B cell (primary cell): ENCODE measurements around the gene MAP1LC3B2. TPM values are rescaled to one million over a fixed set of nuclear protein-coding genes. Genes with fewer than 3 reads are reported as not detected.

Source experiments
- ATAC-seq: fragments of 200-7000 bp; cut with Tn5 transposase; one replicate; pipeline ENCODE4 v1.10.0; 2021; ENCODE audit warnings: low read depth, mild to moderate bottlenecking, moderate number of reproducible peaks, moderate library complexity
- CTCF ChIA-PET: fragments of 350-600 bp; sonication (Branson Sonifier 250); formaldehyde crosslinking; loops from one replicate; lab custom pipeline; 2021; ENCODE audit warnings: antibody characterized with exemption, inconsistent platforms; lab: Charles Lee
- POLR2A ChIA-PET: fragments of 350-600 bp; sonication (Branson Sonifier 250); formaldehyde crosslinking; loops from one replicate; lab custom pipeline; 2021; ENCODE audit warnings: antibody characterized with exemption; lab: Charles Lee
- DNase-seq: peaks from one replicate; pipeline ENCODE4 v3.0.0; 2013
- H2AFZ ChIP-seq: 2 replicates; pipeline ENCODE4 v1.6.1; 2012; ENCODE audit warnings: mild to moderate bottlenecking, low read depth, low read length; ENCODE audit not compliant: insufficient read depth, poor library complexity, severe bottlenecking
- H3K27ac ChIP-seq, 2 donors: 1 replicate in 1 of 2; 2 replicates in 1 of 2; pipeline ENCODE4 v1.5.1; 2012 to 2013; ENCODE audit warnings: low read length in 2 of 2, mild to moderate bottlenecking in 2 of 2, moderate library complexity in 1 of 2
- H3K27me3 ChIP-seq, 4 experiments: fragments of 200-600 bp in 1 of 4; sonication (generic) in 1 of 4; replicated peaks in 1 of 4; 1 replicate in 2 of 4; 2 replicates in 2 of 4; pipeline versions ENCODE4 v1.6.1 to v1.7.0; 2013 to 2016; ENCODE audit warnings: low read length in 3 of 4, mild to moderate bottlenecking in 2 of 4, mixed read lengths in 1 of 4, moderate library complexity in 1 of 4; ENCODE audit not compliant: insufficient read depth in 4 of 4, control insufficient read depth in 3 of 4; ENCODE audit errors: control extremely low read depth in 1 of 4
- H3K36me3 ChIP-seq, 2 experiments: replicated peaks in 1 of 2; 1 replicate in 1 of 2; 2 replicates in 1 of 2; pipeline versions ENCODE4 v1.6.1 to v1.7.1; 2013; ENCODE audit warnings: low read length in 1 of 2; ENCODE audit not compliant: insufficient read depth in 2 of 2, control insufficient read depth in 1 of 2; ENCODE audit errors: control extremely low read depth in 1 of 2, extremely low read depth in 1 of 2
- H3K4me1 ChIP-seq, 2 donors: fragments of 200-600 bp in 1 of 2; sonication (generic) in 1 of 2; 1 replicate in 1 of 2; 2 replicates in 1 of 2; pipeline versions ENCODE4 v1.5.1 to v1.6.1; 2013 to 2017; ENCODE audit warnings: low read length in 2 of 2; ENCODE audit not compliant: control insufficient read depth in 2 of 2, insufficient read depth in 2 of 2
- H3K4me2 ChIP-seq: replicated peaks from 2 replicates; pipeline ENCODE3; 2012; ENCODE audit warnings: mild to moderate bottlenecking, low read depth, low read length; ENCODE audit not compliant: poor library complexity, severe bottlenecking
- H3K4me3 ChIP-seq, 5 experiments: fragments of 200-600 bp in 1 of 5; sonication (generic) in 1 of 5; 1 replicate in 3 of 5; 2 replicates in 2 of 5; pipeline versions ENCODE4 v1.5.1 to v1.7.0; 2011 to 2016; ENCODE audit warnings: low read length in 4 of 5, mild to moderate bottlenecking in 4 of 5, low read depth in 2 of 5, control low read depth in 1 of 5, moderate library complexity in 1 of 5; ENCODE audit not compliant: insufficient read depth in 1 of 5; ENCODE audit errors: control extremely low read depth in 1 of 5, extremely low read depth in 1 of 5
- H3K79me2 ChIP-seq: fragments of 200-600 bp; sonication (generic); one replicate; pipeline ENCODE4 v1.6.0; 2016; ENCODE audit warnings: low read length; ENCODE audit not compliant: control insufficient read depth, insufficient read depth
- H3K9ac ChIP-seq: fragments of 200-600 bp; sonication (generic); 2 replicates; pipeline ENCODE4 v1.6.1; 2017; ENCODE audit warnings: mild to moderate bottlenecking, low read length, moderate library complexity
- H3K9me3 ChIP-seq, 3 donors: one replicate each; pipeline versions ENCODE4 v1.6.1 to v1.7.1; 2013; ENCODE audit warnings: low read length in 2 of 3; ENCODE audit not compliant: control insufficient read depth in 2 of 3, insufficient read depth in 1 of 3; ENCODE audit errors: control extremely low read depth in 1 of 3
- H4K20me1 ChIP-seq: 2 replicates; pipeline ENCODE4 v1.6.0; 2012; ENCODE audit warnings: mild to moderate bottlenecking, low read length; ENCODE audit not compliant: insufficient read depth, control insufficient read depth, poor library complexity, severe bottlenecking
- H3K27ac Mint-ChIP-seq: one replicate; pipeline ENCODE4 v1.8.0; 2021; ENCODE audit warnings: mixed read lengths
- H3K27me3 Mint-ChIP-seq: one replicate; pipeline ENCODE4 v1.8.0; 2021; ENCODE audit warnings: mixed read lengths
- H3K4me1 Mint-ChIP-seq: one replicate; pipeline ENCODE4 v1.8.0; 2021; ENCODE audit warnings: mixed read lengths
- H3K4me3 Mint-ChIP-seq: one replicate; pipeline ENCODE4 v1.8.0; 2021; ENCODE audit warnings: mixed read lengths
- H3K9me3 Mint-ChIP-seq: one replicate; pipeline ENCODE4 v1.8.0; 2022; ENCODE audit warnings: mixed read lengths; ENCODE audit not compliant: insufficient read depth
- EZH2 ChIP-seq: IDR thresholded peaks from 2 replicates; pipeline ENCODE4 v1.6.1; 2012; ENCODE audit warnings: borderline replicate concordance, low read depth, mild to moderate bottlenecking, moderate library complexity, low read length; ENCODE audit not compliant: insufficient read depth, poor library complexity, severe bottlenecking
- WGBS: methylation state at CpG from one replicate; pipeline ENCODE4 v1.1.5; 2013; ENCODE audit warnings: missing lambda C conversion rate; ENCODE audit not compliant: insufficient coverage; 5-methylcytosine and 5-hydroxymethylcytosine counted together
- intact Hi-C: fragments of 100-400 bp; cut with micrococcal nuclease; formaldehyde crosslinking; loops from one replicate; pipeline ENCODE4 v1.10.0; 2022
- polyA plus RNA-seq: library from polyadenylated mRNA; depleted of rRNA; stranded (reverse); fragments of >200 nt; gene quantifications from 2 replicates; pipeline ENCODE4 v1.2.3, GENCODE V29; 2012
- total RNA-seq, 2 donors: library from RNA; stranded (reverse); fragments of 120-200 nt in 1 of 2; gene quantifications; 1 replicate in 1 of 2; 2 replicates in 1 of 2; pipeline versions ENCODE4 v1.2.3 to v1.2.4, GENCODE V29; 2013 to 2022
- TF ChIP-seq, protein P1 (sequence below): fragments of 200-600 bp; IDR thresholded peaks from one replicate; pipeline ENCODE4 v1.8.0; 2022; ENCODE audit warnings: antibody characterized with exemption, mild to moderate bottlenecking

The MAP1LC3B2 gene
- total and polyA plus RNA-seq, 2 donors (not counting 1 experiment from before 2014, with no cell fraction given), result 0.28 to 1.0 TPM

DNA sequence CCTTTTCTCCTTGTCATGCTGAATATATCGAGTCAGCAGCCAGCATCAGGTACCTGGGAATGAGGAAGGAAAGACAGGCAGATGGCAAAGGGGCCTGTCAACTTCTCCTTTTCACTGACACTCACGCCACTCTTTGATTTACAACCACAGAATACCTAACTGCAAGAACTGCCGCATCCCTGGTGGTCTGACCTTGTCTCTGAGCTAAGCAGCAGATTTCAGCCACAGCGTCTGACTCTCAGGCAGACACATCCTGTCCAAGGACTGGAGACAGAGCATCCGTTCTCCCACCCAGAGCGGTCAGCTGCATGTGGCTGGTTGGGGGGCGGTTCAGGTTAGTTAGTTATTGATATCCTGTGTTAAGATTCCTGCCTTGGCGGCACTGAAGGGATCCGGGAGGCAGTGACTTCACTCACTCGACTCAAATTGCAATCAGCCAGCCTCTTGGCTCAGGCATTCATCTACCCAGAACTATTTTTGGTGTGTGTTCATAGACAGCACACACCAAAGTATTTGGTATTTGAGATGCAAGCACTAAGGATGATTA, 11.2 kb upstream of the MAP1LC3B2 start:
- H3K27ac Mint-ChIP-seq, result peak overlapping the region; percentile 54
- peak; percentile 73 for DNase-seq
- Histone ChIP-seq H4K20me1 (no peaks in the 10 kb centered on the region), H3K79me2 (no peaks in the 10 kb centered on the region), H3K9me3 (no peaks in the 10 kb centered on the region), H2AFZ (peak overlapping the region; percentile 9), H3K36me3 (no peaks in the 10 kb centered on the region), H3K4me2 (peak overlapping the region; percentile 68), H3K27me3 (no peaks in the 10 kb centered on the region), H3K4me3 (peak overlapping the region in 1 of 5 experiments; percentile 42), H3K9ac (no peak overlapping the region), H3K27ac (no peak overlapping the region), H3K4me1 (peaks cover 24 to 27% of the 10 kb centered on the region in 2 donors)
- intact Hi-C loops, result loop anchor here (1.0 kb wide), 1 partner anchor 11 kb away; the partner anchor contains the start of gene MAP1LC3B2
- peak; percentile 80 for ATAC-seq
- no peaks in the 10 kb centered on the region for H3K27me3 Mint-ChIP-seq
- TF ChIP-seq EZH2, result no peak
- TF ChIP-seq, protein P1, sequence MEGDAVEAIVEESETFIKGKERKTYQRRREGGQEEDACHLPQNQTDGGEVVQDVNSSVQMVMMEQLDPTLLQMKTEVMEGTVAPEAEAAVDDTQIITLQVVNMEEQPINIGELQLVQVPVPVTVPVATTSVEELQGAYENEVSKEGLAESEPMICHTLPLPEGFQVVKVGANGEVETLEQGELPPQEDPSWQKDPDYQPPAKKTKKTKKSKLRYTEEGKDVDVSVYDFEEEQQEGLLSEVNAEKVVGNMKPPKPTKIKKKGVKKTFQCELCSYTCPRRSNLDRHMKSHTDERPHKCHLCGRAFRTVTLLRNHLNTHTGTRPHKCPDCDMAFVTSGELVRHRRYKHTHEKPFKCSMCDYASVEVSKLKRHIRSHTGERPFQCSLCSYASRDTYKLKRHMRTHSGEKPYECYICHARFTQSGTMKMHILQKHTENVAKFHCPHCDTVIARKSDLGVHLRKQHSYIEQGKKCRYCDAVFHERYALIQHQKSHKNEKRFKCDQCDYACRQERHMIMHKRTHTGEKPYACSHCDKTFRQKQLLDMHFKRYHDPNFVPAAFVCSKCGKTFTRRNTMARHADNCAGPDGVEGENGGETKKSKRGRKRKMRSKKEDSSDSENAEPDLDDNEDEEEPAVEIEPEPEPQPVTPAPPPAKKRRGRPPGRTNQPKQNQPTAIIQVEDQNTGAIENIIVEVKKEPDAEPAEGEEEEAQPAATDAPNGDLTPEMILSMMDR, result no peak
- 0% methylated on average over 4 of the region's 10 CpGs for WGBS
- peak overlapping the region; percentile 14 for H3K4me3 Mint-ChIP-seq
- ChIA-PET POLR2A (interaction anchor here (0.7 to 1.0 kb wide), 2 partner anchors 12 to 38 kb away, joined by 3 to 5 read pairs; partner anchors contain the start of gene MAP1LC3B2), CTCF (interaction anchor here (0.7 to 2.0 kb wide), 2 partner anchors 11 to 62 kb away, joined by 3 to 12 read pairs; partner anchors contain the start of gene MAP1LC3B2)
- H3K4me1 Mint-ChIP-seq, result peaks cover 19% of the 10 kb centered on the region
- no peaks in the 10 kb centered on the region for H3K9me3 Mint-ChIP-seq

DNA sequence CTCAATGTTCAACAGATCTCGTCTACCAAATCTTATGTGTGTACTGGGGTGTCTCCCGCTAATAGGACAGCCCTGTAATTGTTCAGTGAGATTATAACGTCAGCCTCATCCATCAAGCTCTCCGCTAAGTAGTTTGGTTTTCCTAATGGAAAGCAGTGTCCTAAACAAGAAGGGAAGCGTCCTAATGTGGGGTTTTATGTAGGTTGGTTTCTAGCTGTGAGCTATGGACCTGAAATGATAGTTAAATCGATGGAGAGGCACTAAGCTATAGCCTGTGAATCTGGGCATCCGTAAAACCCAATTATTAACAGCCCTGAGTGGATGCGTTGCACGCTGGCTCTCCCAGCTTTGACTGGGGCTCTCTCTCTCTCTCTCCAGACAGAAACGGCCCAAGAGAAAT, 9.2 kb upstream of the MAP1LC3B2 start:
- H3K4me3 Mint-ChIP-seq, result no peak overlapping the region
- no peaks in the 10 kb centered on the region for H3K27me3 ChIP-seq
- DNase-seq, result no peak
- no peak overlapping the region for H3K9ac ChIP-seq
- 68% methylated on average over 5 of the region's 10 CpGs for WGBS
- no peaks in the 10 kb centered on the region for H3K9me3 Mint-ChIP-seq
- CTCF ChIA-PET, result interaction anchor here (1.0 kb wide), 1 partner anchor 50 kb away, joined by 3 read pairs; no protein-coding TSS in a partner anchor
- no peaks in the 10 kb centered on the region for H3K79me2 ChIP-seq
- H3K4me2 ChIP-seq, result no peak overlapping the region
- no peak overlapping the region for H3K27ac ChIP-seq
- no peaks in the 10 kb centered on the region for H3K9me3 ChIP-seq
- ATAC-seq, result no peak
- H3K4me1 Mint-ChIP-seq, result peaks cover 22% of the 10 kb centered on the region
- POLR2A ChIA-PET, result interaction anchor here (1.8 kb wide), 1 partner anchor 9 kb away, joined by 9 read pairs; the partner anchor contains the start of gene MAP1LC3B2
- intact Hi-C loops, result no loop called here
- TF ChIP-seq EZH2, result no peak
- TF ChIP-seq, protein P1, result no peak
- H3K27me3 Mint-ChIP-seq, result no peaks in the 10 kb centered on the region
- no peaks in the 10 kb centered on the region for H3K36me3 ChIP-seq
- no peak overlapping the region for H2AFZ ChIP-seq
- peaks cover 24 to 27% of the 10 kb centered on the region in 2 donors for H3K4me1 ChIP-seq
- H3K4me3 ChIP-seq, result no peak overlapping the region
- H3K27ac Mint-ChIP-seq, result no peak overlapping the region
- no peaks in the 10 kb centered on the region for H4K20me1 ChIP-seq
